K562 (cell line): Measurements from ENCODE around the gene GULP1. TPM values are rescaled to one million over a fixed set of nuclear protein-coding genes. Genes with fewer than 3 reads are reported as not detected.

Experiments
- ATAC-seq: fragments of 200-7000 bp; cut with Tn5 transposase; 3 replicates; pipeline ENCODE4 v1.9.1; 2020; ENCODE audit warnings: moderate library complexity
- BruUV-seq: library from RNA; stranded (reverse); fragments of 400-500 nt; replicated peaks from 2 replicates; lab custom pipeline; 2021; lab: Mats Ljungman, UMichigan
- CTCF ChIA-PET: fragments of 300-600 bp; formaldehyde crosslinking; extraction: SDS; loops from one replicate; lab custom pipeline; 2021; ENCODE audit warnings: low intra/inter-chr PET ratio; lab: Yijun Ruan, JAX
- POLR2A ChIA-PET: fragments of 300-600, 350-650 bp; sonication (Branson Sonifier 250); formaldehyde crosslinking; extraction: SDS; loops from one replicate; lab custom pipeline; 2021; ENCODE audit warnings: antibody characterized with exemption, inconsistent platforms; lab: Yijun Ruan, JAX
- DNase-seq, 4 experiments: peaks; one replicate each; pipeline versions ENCODE4 v3.0.0 to v3.0.0-alpha.2; 2011 to 2018; ENCODE audit warnings: low spot score in 3 of 4, mixed read lengths in 3 of 4; ENCODE audit errors: extremely low read depth in 1 of 4
- FAIRE-seq: peaks from 2 replicates; lab custom pipeline; 2011; peaks lifted over from hg19 to GRCh38; lab: Jason Lieb, UNC
- H2AFZ ChIP-seq: 2 replicates; pipeline ENCODE4 v1.6.0; 2011; ENCODE audit warnings: low read depth, low read length, control low read depth, inconsistent platforms
- H3K27ac ChIP-seq: fragments of 200-600 bp; 3 replicates; pipeline ENCODE4 v1.8.0; 2011; ENCODE audit warnings: low read depth, mild to moderate bottlenecking, control low read depth, inconsistent platforms, low read length, moderate library complexity, mixed read lengths; ENCODE audit errors: extremely low read depth
- H3K27me3 ChIP-seq, 2 experiments: fragments of 300-600 bp in 1 of 2; 2 replicates in 1 of 2; 3 replicates in 1 of 2; pipeline versions ENCODE4 v1.6.0 to v1.8.0; 2011; ENCODE audit warnings: inconsistent platforms in 2 of 2, low read length in 2 of 2, mild to moderate bottlenecking in 1 of 2, mixed read lengths in 1 of 2, moderate library complexity in 1 of 2; ENCODE audit not compliant: control insufficient read depth in 2 of 2, insufficient read depth in 2 of 2
- H3K36me3 ChIP-seq: fragments of 300-600 bp; 3 replicates; pipeline ENCODE4 v1.8.0; 2011; ENCODE audit warnings: mild to moderate bottlenecking, low read length, inconsistent platforms; ENCODE audit not compliant: control insufficient read depth, insufficient read depth
- H3K4me1 ChIP-seq, 2 experiments: fragments of 200-600 bp in 1 of 2; replicated peaks in 1 of 2; 2 replicates in 1 of 2; 3 replicates in 1 of 2; pipeline versions ENCODE4 v1.5.1 to v1.8.0; 2011; ENCODE audit warnings: inconsistent platforms in 2 of 2, low read length in 2 of 2, mild to moderate bottlenecking in 1 of 2, mixed read lengths in 1 of 2, moderate library complexity in 1 of 2; ENCODE audit not compliant: control insufficient read depth in 2 of 2, insufficient read depth in 2 of 2
- H3K4me2 ChIP-seq: 2 replicates; pipeline ENCODE4 v1.6.1; 2011; ENCODE audit warnings: low read length, control low read depth, inconsistent platforms, mixed read lengths; ENCODE audit not compliant: insufficient read depth
- H3K4me3 ChIP-seq: fragments of 200-600 bp; sonication (generic), shearing (Covaris generic); 2 replicates; pipeline ENCODE4 v1.5.1; 2016; ENCODE audit warnings: control low read depth, inconsistent platforms
- H3K79me2 ChIP-seq: fragments of 200-600 bp; 3 replicates; pipeline ENCODE4 v1.8.0; 2011; ENCODE audit warnings: low read length, inconsistent platforms; ENCODE audit not compliant: control insufficient read depth, insufficient read depth
- H3K9ac ChIP-seq, 2 experiments: 2 replicates each; pipeline versions ENCODE4 v1.6.0 to v1.6.1; 2011; ENCODE audit warnings: low read depth in 2 of 2, low read length in 2 of 2, control low read depth in 1 of 2, inconsistent platforms in 1 of 2, mild to moderate bottlenecking in 1 of 2, mixed read lengths in 1 of 2; ENCODE audit not compliant: insufficient read depth in 1 of 2
- H3K9me1 ChIP-seq: one replicate; pipeline ENCODE4 v1.6.0; 2011; ENCODE audit warnings: inconsistent platforms, mild to moderate bottlenecking, low read length, moderate library complexity; ENCODE audit not compliant: control insufficient read depth, insufficient read depth
- H3K9me3 ChIP-seq: replicated peaks from 2 replicates; pipeline ENCODE4 v1.5.1; 2011; ENCODE audit warnings: low read depth, low read length, inconsistent platforms; ENCODE audit not compliant: control insufficient read depth, insufficient read depth
- H4K20me1 ChIP-seq: replicated peaks from 2 replicates; pipeline ENCODE4 v1.6.1; 2011; ENCODE audit warnings: low read length, inconsistent platforms, mixed read lengths; ENCODE audit not compliant: control insufficient read depth, insufficient read depth
- BCLAF1 ChIP-seq, 2 experiments: fragments of 450-650 bp in 1 of 2; IDR thresholded peaks; 2 replicates each; pipeline ENCODE4 v1.6.1; 2011 to 2017; ENCODE audit warnings: low read depth in 2 of 2, antibody characterized with exemption in 1 of 2, borderline replicate concordance in 1 of 2, low read length in 1 of 2, mild to moderate bottlenecking in 1 of 2, mixed read lengths in 1 of 2; ENCODE audit not compliant: control insufficient read depth in 1 of 2
- BDP1 ChIP-seq: IDR thresholded peaks from 3 replicates; pipeline ENCODE4 v1.6.1; 2011; ENCODE audit not compliant: insufficient read length, insufficient read depth
- E4F1 ChIP-seq: fragments of 250-450 bp; sonication (Bioruptor Pico); IDR thresholded peaks from 2 replicates; pipeline ENCODE4 v1.5.0; 2021; ENCODE audit warnings: mild to moderate bottlenecking, borderline replicate concordance
- FOS ChIP-seq: IDR thresholded peaks from 3 replicates; pipeline ENCODE4 v1.6.1; 2011; ENCODE audit not compliant: insufficient read length; ENCODE audit errors: extremely low read depth
- GTF2A2 ChIP-seq: IDR thresholded peaks from 2 replicates; pipeline ENCODE4 v1.6.1; 2016; ENCODE audit warnings: mild to moderate bottlenecking, missing genetic modification characterization, missing compliant biosample characterization
- MCM2 ChIP-seq: fragments of 450-650 bp; IDR thresholded peaks from 2 replicates; pipeline ENCODE4 v1.6.1; 2017; ENCODE audit warnings: low read depth, mild to moderate bottlenecking
- PHB ChIP-seq: fragments of 250-450 bp; sonication (Bioruptor Pico); IDR thresholded peaks from 2 replicates; pipeline ENCODE4 v1.5.0; 2021
- PRDM10 ChIP-seq: fragments of 450-650 bp; IDR thresholded peaks from 2 replicates; pipeline ENCODE4 v1.6.1; 2018; ENCODE audit not compliant: partially characterized antibody
- TBP ChIP-seq: optimal IDR thresholded peaks from 2 replicates; pipeline ENCODE3; 2011; ENCODE audit warnings: low read depth, low read length, improper control_type of control experiment
- WHSC1 ChIP-seq: IDR thresholded peaks from one replicate; pipeline ENCODE4 v1.6.1; 2012; ENCODE audit warnings: low read length, control low read depth, inconsistent platforms
- WGBS: fragments of 100-300 bp; shearing (Covaris generic); methylation state at CpG from one replicate; pipeline ENCODE4 v1.1.6; 2016; ENCODE audit warnings: low coverage, mixed read lengths; ENCODE audit not compliant: insufficient coverage; ENCODE audit errors: missing lambda C conversion rate; 5-methylcytosine and 5-hydroxymethylcytosine counted together
- in situ Hi-C: fragments of 300-500 bp; cut with MboI; formaldehyde crosslinking; loops from 4 replicates; pipeline ENCODE4 v1.15.0; 2018; ENCODE audit warnings: inconsistent platforms, mixed read lengths
- intact Hi-C: fragments of 100-400 bp; cut with micrococcal nuclease; formaldehyde crosslinking; loops from 2 replicates; pipeline ENCODE4 v1.14.2; 2022
- polyA plus RNA-seq, 8 experiments: library from polyadenylated mRNA; depleted of rRNA in 4 of 8; stranded (reverse) in 5 of 8; unstranded in 3 of 8; fragments of >200 nt; fragmentation: Nextera tagmentation in 2 of 8; fragmentation: Illumina TruSeq in 1 of 8; extraction: Ambion mirVana in 2 of 8; extraction: Trizol in 1 of 8; gene quantifications; 2 replicates each; pipeline versions ENCODE4 v1.2.1 to v1.2.3, GENCODE V29; 2011 to 2014; ENCODE audit warnings: inconsistent platforms in 1 of 8, missing spikeins in 1 of 8
- total RNA-seq, 7 experiments: library from RNA; depleted of rRNA in 6 of 7; stranded (reverse); fragments of >200 nt in 6 of 7; fragmentation: Illumina TruSeq in 2 of 7; extraction: Trizol in 2 of 7; gene quantifications; 2 replicates each; pipeline versions ENCODE4 v1.2.1 to v1.2.3, GENCODE V29; 2011 to 2021; ENCODE audit warnings: low replicate concordance in 1 of 7
- TF ChIP-seq, protein P1 (sequence below): fragments of 250-450 bp; sonication (Bioruptor Pico); IDR thresholded peaks from 2 replicates; pipeline ENCODE4 v1.8.0; 2021; ENCODE audit warnings: mild to moderate bottlenecking, moderate library complexity

Gene GULP1
- total and polyA plus RNA-seq, 9 of the 15 experiments (the other 6 are each of a cell fraction or from before 2014, with no cell fraction given) = 8.5 to 25.3 (median 19.5) TPM

DNA sequence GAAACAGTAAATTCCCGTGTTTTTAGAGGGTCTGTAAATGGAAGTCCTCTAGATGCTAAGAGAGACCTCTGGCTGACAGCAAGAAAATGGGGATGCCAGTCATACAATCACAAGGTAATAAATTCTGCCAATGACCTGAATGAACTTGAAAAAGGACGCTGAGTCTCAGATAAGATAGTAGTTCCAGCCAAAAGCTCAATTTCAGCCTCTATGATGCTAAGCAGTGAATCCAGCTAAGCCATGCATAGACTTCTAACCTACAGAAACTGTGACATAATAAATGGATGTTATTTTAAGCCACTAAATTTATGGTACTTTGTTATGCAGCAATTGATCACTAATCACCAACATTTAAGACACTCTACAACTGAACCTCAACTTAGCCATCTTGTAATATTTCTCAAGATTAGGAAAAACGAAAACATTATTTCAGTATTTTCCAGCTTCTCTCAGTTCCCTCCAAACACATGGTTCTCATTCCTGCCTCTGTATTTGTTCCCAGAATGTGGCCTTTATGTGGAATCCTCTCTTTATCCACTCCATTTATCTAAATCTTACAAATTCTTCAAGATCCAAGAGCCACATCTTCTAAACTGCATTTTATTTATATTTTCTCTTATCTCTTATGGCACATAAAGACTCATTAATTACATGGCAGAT is 331.1 kb downstream of the GULP1 start:
- FAIRE-seq (no peak), ATAC-seq (no peak), DNase-seq (no peak)
- Histone ChIP-seq H3K4me3 (no peak overlapping the region), H3K4me2 (no peak overlapping the region), H3K9me1 (no peaks in the 10 kb centered on the region), H4K20me1 (no peaks in the 10 kb centered on the region), H3K36me3 (no peaks in the 10 kb centered on the region), H2AFZ (no peak overlapping the region), H3K9ac (no peak overlapping the region), H3K4me1 (no peaks in the 10 kb centered on the region), H3K27me3 (no peaks in the 10 kb centered on the region), H3K79me2 (no peaks in the 10 kb centered on the region), H3K27ac (no peak overlapping the region), H3K9me3 (no peaks in the 10 kb centered on the region)
- CTCF ChIA-PET = no interaction called here
- POLR2A ChIA-PET = no interaction called here
- in situ Hi-C loops (no loop called here), intact Hi-C loops (no loop called here)
- 0% methylated on average over 3 of the region's 3 CpGs for WGBS
- BruUV-seq = no TSS peak
- no peak for TF ChIP-seq WHSC1
- no peak for TF ChIP-seq PHB (CRISPR knock-in tag)
- TF ChIP-seq BCLAF1 (IDR thresholded peaks at IDR 0.05; ENCODE audit: borderline replicate concordance in 1 of 2, control insufficient read depth in 1 of 2, low read depth in 2 of 2, low read length in 1 of 2) = no peak
- no peak for TF ChIP-seq BDP1
- no peak for TF ChIP-seq FOS
- TF ChIP-seq GTF2A2 (tag) = no peak
- no peak for TF ChIP-seq MCM2
- no peak for TF ChIP-seq TBP
- no peak for TF ChIP-seq PRDM10
- no peak for TF ChIP-seq E4F1 (CRISPR knock-in tag)
- TF ChIP-seq, protein P1, sequence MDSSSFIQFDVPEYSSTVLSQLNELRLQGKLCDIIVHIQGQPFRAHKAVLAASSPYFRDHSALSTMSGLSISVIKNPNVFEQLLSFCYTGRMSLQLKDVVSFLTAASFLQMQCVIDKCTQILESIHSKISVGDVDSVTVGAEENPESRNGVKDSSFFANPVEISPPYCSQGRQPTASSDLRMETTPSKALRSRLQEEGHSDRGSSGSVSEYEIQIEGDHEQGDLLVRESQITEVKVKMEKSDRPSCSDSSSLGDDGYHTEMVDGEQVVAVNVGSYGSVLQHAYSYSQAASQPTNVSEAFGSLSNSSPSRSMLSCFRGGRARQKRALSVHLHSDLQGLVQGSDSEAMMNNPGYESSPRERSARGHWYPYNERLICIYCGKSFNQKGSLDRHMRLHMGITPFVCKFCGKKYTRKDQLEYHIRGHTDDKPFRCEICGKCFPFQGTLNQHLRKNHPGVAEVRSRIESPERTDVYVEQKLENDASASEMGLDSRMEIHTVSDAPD (CRISPR knock-in tag) = no peak
